Measurements from ENCODE around the gene SAMD9. TPM values are rescaled to one million over a fixed set of nuclear protein-coding genes. Genes with fewer than 3 reads are reported as not detected.

The SAMD9 gene
- total RNA-seq, result 11.0 and 51.4 TPM in 2 replicates

DNA sequence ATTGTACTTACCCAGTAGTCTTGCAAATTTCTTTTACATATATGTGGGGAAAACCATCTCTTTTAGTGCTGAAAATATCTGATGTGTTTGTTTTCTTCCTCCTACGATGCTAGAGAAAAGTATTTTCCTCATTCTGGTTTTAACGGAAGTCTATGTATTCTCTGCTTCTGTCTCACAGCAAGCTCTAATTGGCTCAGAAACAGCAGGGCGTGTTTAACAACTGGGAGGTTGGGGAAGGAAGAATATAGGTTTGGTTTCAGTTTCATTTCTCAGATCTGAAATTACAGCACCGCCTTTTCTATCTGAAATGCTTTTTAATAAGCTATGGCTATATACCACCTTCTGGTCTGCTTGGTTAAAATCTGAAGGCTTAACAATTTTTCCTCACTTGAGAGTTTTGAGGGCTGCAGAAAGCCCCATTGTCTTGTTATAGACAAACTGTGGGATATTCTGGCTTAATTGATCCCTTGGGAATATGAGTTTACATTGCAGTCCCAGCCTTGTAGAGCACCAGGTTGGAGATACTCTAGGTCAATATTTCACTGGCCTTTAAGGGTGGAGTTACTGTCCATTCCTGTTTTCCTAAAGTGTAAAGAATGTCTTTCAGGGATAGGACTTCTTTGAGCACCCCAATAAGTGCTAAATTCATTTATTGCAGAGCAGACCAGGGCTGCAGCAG, at the start of gene SAMD9:
TSS of gene SAMD9 (minus strand) at position 128 of the 679 bp plus-strand sequence. CDS start 11,882 bp downstream, outside the sequence.

GRCh38 chr7:93148144-93148543, 30.4 kb upstream of the SAMD9 start, which contains the start of gene SAMD9L:
TSS of gene SAMD9L (minus strand) at chr7:93148385. CDS start at chr7:93135971, 12,414 bp downstream.

Other genes with a start within 250 kb of the SAMD9 start
- gene SAMD9L, start 30.4 kb upstream of the SAMD9 start, total RNA-seq, result 14.3 and 78.0 TPM in 2 replicates
- not detected in 2 replicates for gene HEPACAM2, start 108.5 kb upstream of the SAMD9 start, total RNA-seq
- gene VPS50, start 114.4 kb upstream of the SAMD9 start, total RNA-seq, result 27.9 and 34.0 TPM in 2 replicates

All from epithelial cell of umbilical artery (primary cell).